UCSD-AML1 (cell line): ENCODE results near the gene ELAVL3.
"Not testable (repeated sequence)": the region's sequence is repeated elsewhere in the genome, so short reads cannot be mapped to it uniquely, and the experiment has no call there.

Experiments used
- DNase-seq: peaks from one replicate; lab custom pipeline; 2025; ENCODE audit not compliant: unreplicated experiment; lab: John Stamatoyannopoulos, UW

Gene ELAVL3

DNA sequence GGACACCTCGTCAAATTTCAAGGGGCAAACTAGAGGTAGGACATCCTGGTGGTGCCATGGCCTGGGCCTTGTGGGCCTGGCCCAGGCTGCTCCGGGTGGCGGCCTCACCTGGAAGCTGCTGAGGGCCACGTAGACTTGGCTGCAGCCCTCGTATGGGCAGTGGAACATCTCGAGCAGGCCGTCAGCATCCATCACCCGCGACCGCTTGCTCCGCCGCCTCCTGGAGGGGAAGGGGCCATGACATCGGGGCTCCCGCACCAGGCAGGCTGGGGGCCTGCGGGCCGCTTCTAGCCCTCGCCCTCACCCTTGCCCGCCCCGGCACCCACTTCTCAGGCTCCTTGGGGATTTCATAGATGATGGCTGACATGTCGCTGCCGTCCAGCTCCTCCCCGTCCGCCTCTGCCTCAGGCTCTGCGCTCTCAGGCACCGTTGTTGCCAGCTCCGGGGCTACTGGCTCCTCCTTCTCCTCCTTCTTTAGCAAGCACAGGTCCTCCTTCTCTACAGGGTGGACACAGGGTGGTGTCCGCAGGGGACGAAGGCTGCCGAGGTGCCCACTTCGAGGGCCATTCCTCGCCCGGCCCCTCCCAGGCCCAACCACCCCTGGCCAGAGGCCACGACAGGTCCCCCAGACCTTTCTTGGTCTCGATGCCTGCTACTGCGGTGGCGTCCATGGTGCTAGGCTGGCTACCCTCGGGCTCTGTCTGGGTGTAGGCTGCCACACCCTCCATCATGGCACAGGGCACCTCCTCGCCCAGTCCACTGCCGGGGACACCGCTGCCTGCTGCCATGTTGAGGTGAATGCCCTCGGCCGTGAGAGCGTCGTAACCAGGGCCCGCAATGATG is 6.0 kb upstream of the ELAVL3 start:
- DNase-seq = no peak

DNA sequence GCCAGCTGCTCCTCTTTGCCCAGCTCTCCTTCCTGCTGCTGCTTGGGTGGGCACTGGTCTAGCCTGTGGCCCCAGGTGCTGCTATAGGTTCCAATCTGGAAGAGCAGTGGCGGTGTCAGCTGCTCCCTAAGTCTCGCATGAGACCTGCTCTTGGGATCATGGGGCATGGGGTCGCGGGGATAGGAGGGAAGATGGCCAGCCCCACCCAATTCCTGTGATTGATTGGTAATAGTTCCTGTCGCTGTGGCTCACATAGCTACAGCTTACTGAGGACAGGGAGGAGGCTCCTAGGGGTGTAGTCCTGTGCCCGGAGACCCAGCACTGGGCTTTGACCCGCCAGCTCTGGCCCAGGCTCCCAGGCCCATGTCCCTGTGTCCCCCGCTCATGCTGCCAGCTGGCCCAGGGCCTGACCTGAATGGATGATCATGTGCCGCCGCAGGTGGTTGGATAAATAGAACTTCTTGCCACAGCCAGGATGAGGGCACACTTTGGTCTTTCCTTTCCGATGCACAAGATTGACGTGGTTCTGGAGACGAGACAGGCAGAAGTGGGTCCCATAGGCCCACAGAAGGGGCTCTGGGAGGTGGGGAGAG is 4.5 kb upstream of the ELAVL3 start:
- DNase-seq = no peak

DNA sequence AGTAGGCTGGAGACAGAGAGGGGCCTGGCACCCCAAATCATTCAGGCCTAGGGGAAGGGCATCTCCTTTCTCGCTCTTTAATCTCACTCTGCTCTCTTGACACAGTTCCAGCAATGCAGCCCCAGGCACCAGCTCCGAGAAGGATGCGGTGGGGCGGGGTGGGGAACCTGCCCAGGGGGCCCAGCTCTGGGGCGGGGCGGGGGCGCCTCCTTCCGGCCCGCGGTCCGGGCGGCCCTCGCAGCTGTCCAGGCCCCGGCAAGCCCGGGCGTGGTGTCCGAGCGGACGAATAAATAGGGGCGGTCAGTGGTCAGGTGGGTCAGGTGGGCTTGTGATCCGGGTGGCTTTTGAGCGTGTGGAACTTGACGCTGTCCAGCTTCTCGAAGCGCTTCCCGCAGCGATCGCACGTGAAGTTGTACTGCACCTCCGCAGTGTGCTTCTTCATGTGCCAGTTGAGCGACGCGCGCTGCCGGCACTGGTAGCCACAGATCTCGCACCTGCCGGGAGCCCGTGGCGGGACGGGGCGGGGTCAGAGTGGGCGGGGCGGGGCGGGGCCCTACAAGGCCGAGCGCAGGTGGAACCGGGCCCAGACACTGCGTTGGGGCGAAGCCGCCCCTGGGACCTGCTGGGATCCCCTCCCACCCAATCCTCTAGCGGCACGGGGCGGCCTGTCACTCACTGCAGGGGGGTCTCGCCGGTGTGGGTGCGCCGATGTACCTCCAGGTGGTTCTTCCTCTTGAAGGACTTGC is 2.7 kb upstream of the ELAVL3 start:
- no peak for DNase-seq

DNA sequence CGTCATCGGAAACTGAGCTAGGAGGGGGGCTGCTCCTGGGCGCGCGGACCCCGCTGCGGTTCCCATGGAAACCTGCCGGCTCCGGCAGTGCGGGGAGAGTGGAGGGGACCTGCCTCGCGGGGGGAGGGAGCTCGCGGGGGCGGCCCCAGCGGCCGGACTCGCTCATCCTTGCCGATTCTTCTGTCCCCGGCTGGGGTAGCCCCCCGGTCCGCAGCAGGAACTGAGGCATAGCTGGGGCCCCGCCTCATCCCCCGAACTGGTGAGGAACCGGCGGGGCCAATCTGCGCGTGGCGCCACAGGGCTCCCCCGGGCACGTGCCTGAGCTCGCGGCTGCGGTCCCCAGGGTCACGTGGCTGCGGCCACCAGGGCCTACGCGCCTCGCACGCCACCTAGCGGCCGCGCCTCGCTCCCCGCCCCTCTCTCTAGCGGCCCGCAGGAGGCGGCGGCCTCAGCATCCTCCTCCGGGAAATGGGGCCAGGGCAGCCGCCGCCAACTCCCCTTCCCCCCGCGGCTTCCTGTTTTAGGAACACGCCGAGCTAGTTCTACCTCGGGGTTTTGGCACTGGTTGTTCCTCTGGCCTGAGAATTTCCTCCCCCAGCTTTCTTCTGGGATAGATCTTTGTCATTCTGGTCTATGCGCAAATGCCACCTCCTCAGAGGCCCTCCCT is 1.7 kb upstream of the ELAVL3 start:
- peak; percentile 92 for DNase-seq

DNA sequence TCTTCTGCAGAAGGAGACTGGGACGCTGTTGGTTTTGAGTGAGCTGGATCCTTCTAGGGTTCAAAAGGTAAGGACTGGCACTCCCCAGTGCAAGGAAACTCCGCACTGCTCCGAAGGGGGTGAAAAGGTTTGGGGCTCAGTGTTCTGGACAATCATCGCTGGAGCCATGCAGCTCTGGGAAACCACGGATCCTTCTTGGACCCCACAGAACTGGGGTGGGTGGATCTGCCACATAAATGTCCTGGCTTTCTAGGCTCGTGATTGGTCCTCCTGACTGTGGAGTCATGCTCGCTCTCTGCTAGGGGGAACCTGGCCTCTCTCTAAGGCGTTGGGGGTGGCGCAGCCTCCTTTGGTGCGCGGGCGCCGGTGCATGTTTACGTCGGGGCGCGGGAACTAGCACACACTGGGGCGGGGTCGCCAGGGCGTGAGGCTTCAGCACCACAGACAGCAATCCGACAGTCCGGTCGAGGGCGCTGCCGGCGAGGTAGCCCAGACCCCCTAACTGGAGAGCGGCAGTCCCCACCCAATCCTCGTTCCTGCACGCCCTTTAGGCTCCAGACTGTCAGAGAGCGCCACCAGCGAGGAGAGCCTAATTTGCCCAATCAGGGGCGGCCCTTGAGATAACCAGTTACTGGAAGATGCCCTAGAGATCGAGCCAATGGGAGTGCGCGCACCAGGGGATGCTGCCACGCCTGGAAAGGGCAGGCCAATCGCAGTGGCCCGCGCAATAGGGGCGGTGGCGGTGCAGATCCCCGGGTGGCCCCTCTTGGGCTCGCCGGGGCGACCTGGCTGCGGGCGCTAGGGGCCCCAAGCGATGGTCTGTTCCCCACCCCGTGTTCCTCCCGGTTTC is 913 bp upstream of the ELAVL3 start:
- DNase-seq = peak; percentile 91

DNA sequence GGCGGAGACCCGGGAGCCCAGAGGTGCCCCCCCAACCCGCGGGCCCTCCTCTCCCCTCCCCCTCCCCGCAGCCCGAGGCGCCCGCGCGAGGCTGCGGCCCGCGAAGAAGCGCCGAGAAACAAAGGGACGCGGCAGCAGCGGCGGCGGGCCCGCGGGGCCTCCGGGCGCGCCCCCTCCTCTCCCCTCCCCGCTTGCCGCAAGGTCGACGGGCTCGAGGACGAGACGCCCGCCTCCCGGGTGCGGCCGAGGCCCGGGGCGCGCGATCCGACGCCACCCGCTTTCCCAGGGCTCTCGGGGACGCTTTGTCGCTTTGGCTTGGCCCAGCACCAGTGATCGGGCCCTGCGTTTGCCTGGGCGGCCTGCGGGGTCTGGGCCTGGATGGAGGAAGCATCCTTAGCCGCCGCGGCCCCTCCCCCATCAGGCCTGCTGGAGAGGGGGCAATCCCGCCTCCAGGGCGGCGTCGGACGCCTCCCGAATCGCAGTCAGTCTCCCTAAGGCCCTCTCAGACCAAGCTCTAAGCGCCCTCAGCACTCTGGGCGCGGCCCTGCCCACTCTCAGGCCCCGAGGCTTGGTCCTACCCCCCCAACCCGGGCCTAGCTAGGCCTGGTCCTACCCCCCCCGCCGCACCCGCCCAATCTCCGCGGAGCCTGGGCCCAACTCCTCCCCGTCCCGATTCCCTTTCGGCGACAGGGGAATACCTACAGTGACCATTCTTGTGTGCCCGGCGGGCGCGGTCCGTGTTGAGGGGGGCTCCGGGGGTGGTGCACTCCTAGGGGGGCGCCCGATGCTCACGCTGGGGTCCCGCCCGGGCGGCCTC is 740 bp downstream of the ELAVL3 start:
- no peak for DNase-seq

DNA sequence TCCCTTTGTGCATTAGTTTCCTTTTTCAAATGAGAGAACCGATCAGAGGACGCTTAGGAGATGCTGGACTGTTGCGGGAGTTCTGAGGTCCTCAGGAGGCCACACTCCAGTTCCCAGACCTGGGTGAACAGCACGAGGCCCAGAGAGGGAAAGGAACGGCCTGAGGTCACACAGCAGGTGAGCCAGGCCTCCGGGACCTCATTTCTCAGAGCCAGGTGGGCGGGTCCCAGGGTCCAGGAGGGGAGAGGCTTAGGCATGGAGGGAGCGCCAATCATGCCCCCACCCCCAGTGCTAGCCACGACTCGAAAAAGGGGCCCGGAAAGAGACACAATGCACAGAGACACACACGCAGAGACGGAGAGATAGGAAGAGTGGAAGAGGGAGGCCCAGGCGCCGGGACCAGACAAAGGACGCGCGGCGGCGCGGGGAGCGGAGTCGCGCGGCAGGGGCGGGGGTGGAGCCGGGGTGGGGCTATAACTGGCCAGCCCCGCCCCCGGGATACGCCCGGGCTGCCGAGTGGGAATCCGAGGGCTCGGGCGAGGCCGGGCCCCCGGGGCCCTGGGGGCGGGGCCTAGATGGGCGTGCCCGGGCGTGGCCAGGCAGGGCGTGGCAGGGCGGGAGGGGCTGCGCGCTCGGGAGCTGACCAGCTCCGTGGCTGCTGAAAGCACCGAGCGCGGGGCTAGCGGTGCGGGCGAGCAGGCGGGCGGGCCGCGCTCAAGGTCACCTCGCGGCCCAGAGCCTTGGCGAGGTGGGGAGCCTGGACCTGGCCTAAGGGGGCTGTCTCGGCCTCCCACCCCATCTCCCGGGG is 1.6 kb downstream of the ELAVL3 start:
- no peak for DNase-seq

DNA sequence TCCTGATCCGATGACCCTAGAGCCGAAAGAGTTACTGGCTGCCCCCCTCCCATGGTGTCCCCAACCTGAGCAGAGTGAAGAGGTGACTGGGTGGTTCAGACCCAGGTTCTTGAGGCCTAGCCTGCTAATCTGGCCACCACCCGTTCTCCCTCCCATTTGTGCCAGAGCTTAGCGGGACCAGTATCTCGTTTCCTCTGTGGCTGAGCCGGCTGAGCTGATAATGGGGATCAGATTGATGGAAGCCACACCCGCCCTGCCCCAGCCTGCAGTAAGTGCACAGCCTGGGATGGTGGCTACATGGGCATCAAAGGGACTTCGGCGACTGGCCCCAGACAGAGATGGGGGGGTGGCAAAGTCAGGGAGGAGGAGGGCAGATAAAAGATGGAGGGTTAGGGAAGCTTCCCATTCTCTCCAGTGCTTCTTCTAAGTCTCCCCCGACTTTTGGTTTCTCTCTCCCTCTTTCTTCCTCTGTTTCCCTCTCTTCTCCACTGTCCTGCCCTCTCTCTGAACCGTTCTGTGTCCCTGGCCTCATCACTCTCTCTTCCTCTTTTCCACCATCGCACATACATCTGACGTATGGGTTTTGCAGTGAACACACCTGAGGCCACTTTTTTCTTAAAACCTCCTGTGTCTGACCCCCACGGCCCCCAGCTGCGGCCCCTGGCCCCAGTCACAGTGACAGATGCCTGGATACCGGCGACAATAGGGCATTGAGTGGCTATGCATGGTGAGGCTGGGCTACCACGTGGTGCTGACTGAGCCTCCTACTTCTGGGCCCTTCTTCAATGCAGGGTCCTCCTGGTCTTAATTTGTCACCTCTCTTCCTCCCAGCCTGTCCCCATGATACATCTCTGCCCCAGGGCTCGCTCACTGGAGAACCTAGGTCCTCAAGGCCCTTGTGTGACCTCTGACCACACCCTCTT is 2.4 kb downstream of the ELAVL3 start:
- no peak for DNase-seq

DNA sequence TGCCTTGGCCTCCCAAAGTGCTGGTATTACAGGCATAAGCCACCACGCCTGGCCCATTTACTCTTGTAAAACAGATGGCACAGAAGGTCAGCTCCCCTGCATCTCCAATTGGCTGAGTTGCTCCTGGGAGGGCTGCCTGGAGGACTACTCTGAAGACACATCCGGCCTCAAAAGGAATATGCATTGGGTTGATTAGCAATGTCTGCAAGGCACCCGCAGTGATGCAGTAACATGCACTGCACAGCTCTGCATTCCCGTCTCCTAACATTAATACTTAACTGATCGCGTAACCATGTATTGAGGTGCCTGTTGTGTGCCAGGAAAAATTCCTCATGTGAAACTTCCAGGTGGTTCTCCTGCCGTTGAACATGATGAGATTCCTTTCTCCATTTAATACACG is 5.0 kb downstream of the ELAVL3 start:
- no peak for DNase-seq

DNA sequence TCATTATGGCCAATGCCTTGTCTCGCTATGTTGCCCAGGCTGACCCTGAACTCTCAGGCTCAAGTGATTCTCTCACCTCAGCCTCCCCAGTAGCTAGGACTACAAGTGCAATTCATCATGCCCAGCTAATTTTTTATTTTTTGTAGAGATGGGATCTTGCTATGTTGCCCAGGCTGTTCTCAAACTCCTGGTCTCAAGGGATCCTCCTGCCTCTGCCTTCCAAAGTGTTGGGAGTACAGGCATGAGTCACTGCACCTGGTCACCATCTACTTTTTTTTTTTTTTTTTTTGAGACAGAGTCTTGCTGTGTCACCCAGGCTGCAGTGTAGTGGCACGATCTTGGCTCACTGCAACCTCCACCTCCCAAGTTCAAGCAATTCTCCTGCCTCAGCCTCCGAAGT is 5.5 kb downstream of the ELAVL3 start:
- not testable (repeated sequence) for DNase-seq

DNA sequence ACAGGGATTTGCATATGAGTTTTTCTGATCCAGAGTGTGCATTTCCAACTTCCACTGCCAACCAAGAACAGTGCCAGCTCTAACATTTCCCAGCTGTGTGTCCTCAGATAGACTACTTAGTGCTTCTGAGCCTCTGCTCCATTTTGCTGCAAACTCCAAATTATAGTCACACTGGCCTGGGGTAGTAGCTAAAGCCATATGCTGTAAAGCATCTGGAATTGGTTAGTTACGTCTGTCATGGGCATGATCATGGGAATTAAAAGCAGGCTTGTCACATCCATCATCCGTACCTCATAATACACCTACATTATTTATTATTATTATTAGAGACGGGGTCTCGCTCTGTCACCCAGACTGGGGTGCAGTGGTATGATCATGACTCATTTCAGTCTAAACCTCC is 7.1 kb downstream of the ELAVL3 start:
- DNase-seq = no peak

DNA sequence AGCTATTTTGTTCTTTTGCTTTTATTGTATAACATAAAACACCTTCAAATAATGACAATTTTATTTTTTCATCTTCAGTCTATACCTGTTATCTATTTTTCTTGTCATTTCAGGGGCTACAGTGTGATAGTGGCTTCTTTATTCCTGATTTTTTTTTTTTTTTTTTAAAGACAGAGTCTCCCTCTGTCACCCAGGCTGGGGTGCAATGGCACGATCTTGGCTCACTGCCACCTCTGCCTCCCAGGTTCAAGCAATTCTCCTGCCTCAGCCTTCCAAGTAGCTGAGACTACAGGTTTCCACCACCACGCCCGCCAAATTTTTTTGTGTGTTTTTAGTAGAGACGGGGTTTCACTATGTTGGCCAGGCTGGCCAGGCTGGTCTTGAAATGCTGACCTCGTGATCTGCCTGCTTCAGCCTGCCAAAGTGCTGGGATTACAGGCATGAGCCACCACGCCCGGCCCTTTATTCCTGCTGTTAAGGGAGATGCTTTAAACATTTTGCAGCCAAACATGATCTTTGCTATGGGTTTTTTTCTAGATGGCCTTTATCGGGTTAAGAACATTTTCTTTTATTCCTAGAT is 12.5 kb downstream of the ELAVL3 start:
- not testable (repeated sequence) for DNase-seq

DNA sequence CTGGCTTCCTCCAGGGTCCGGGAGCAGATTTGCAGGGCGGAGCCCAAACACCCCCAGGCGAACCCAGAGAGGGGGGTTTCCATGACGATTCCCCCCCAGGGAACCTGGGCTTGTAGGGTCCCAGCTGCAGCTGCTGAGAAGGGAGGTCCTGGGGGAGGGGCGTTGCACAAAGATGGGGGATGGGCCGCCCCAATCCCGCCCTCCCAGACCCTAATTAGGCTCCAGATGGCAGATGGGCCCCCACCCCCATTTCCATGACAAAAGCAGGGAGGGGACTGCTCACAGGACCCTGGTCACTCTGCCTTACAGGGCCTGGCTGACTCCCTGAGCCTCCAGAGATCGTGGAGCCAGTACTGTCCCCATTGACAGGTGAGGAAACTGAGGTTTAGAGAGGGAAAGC is 15.2 kb downstream of the ELAVL3 start:
- DNase-seq = no peak

DNA sequence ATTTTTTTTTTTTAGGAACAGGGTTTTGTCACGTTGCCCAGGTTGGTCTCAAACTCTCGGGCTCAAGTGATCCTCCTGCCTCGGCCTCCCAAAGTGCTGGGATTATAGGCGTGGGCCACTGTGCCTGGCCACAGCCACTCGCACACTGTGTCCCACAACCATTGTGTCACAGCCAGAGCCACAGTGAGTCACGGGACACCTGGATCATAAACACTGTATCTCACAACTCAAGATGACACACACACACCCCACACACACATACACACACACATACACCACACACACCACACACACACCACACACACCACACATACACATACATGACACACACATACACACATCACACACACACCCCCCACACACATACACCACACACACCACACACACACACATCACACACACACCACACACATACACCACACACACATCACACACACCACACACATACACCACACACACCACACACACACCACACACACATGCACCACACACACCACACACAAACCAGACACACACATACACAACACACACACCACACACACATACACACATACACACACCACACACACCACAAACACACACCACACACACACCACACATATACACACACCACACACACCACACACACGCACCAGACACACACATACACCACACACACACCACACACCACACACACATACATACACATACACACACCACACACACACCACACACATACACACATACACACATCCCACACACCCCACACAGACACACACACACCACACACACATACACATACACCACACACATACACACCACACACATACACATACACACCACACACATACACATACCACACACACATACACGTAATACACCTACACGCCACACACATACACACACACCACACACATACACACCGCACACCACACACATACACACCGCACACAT is 16.2 kb downstream of the ELAVL3 start:
- DNase-seq = no peak

DNA sequence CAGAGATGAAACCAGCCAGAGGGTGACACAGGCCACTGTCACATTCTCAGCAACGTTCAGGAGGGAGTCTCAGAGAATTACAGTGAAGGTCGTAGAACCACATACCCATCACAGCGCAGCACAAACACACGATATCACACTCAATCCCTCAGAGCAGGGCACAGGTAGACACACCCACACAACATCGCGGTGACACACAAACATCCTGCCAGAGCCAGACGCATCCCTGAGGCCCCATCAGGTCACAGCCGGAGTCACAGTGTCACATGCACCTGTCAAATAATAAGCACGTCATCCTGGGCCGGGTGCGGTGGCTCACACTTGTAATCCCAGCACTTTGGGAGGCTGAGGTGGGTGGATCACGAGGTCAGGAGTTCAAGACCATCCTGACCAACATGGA is 17.5 kb downstream of the ELAVL3 start:
- no peak for DNase-seq

DNA sequence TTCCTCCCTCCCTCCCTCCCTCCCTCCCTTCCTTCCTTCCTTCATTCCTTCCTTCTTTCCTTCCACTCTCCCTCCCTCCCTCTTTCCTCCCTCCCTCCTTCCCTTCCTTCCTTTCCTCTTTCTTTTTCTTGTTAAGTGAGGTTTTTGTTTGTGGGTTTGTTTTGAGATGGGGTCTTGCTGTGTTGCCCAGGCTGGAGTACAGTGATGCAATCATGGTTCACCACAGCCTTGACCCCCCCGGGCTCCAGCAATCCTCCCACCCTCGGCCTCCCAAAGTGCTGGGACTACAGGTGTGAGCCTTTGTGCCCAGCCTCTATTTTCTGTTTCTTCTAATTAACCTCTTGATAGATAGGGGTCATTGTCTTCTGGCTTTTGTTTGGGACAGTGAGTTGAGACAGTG is 19.4 kb downstream of the ELAVL3 start:
- no peak for DNase-seq
